Activated CD4-positive, alpha-beta T cell treated with anti-CD3 and anti-CD28 coated beads, Interleukin-2, amount 10 ng/mL, durations not matched to agents 7 days and 5 days (primary cell): Measurements from ENCODE around the gene NR3C2. TPM values are rescaled to one million over a fixed set of nuclear protein-coding genes. Genes with fewer than 3 reads are reported as not detected.
"Not testable (repeated sequence)": the region's sequence is repeated elsewhere in the genome, so short reads cannot be mapped to it uniquely, and the experiment has no call there.

Experiments used
- CTCF ChIA-PET: fragments of 350-600 bp; sonication (Branson Sonifier 250); formaldehyde crosslinking; loops from one replicate; lab custom pipeline; 2021; ENCODE audit warnings: antibody characterized with exemption; lab: Charles Lee
- POLR2A ChIA-PET: fragments of 350-600 bp; sonication (Branson Sonifier 250); formaldehyde crosslinking; loops from one replicate; lab custom pipeline; 2021; ENCODE audit warnings: antibody characterized with exemption; lab: Charles Lee
- DNase-seq: peaks from one replicate; pipeline ENCODE4 v3.0.0-alpha.2; 2020
- H3K27ac Mint-ChIP-seq: one replicate; pipeline ENCODE4 v1.8.0; 2021; ENCODE audit warnings: mild to moderate bottlenecking, moderate library complexity, mixed read lengths
- H3K27me3 Mint-ChIP-seq: one replicate; pipeline ENCODE4 v1.8.0; 2021; ENCODE audit warnings: mixed read lengths
- H3K36me3 Mint-ChIP-seq: one replicate; pipeline ENCODE4 v1.8.0; 2021; ENCODE audit warnings: low read depth, mixed read lengths
- H3K4me1 Mint-ChIP-seq: one replicate; pipeline ENCODE4 v1.8.0; 2021; ENCODE audit warnings: mixed read lengths
- H3K4me3 Mint-ChIP-seq: one replicate; pipeline ENCODE4 v1.8.0; 2021; ENCODE audit warnings: mild to moderate bottlenecking, moderate library complexity, mixed read lengths
- H3K9me3 Mint-ChIP-seq: one replicate; pipeline ENCODE4 v1.8.0; 2021; ENCODE audit warnings: mixed read lengths
- total RNA-seq, 2 experiments: library from RNA; stranded (reverse); gene quantifications; one replicate each; pipeline ENCODE4 v1.2.3, GENCODE V29; 2021

Gene NR3C2
- total RNA-seq, 2 experiments from 2014 or later, result 4.1 to 5.1 TPM

DNA sequence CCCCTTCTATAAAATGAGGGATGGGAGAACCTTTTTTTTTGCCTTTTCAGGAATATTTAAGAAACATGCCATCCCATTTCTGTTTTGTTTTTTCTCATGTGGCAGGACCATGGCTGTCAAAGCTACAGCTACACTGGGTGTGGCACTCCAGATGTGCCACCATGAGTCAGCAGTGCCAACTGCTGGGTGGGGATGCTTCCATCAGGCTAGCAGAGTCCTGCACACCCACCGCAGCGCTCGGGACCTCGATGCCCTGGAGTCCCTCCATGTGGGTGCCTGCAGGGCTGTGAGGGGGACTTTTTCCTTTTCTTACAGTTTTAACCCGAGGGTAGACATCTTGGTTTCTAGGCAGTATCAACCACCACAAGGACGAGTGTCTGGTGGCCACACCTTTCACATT lies 352.6 kb downstream of the NR3C2 start:
- H3K27ac Mint-ChIP-seq, result no peak overlapping the region

DNA sequence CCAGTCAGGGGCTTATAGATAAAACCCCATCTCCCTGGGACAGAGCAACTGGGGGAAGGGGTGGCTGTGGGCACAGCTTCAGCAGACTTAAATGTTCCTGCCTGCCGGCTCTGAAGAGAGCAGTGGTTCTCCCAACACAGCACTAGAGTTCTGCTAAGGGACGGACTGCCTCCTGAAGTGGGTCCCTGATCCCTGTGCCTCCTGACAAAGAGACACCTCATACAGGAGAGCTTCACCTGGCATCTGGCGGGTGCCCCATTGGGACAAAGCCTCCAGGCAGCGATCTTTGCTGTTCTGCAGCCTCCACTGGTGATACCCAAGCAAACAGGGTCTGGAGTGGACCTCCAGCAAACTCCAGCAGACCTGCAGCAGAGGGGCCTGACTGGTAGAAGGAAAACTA lies 359.1 kb downstream of the NR3C2 start:
- H3K27me3 Mint-ChIP-seq, POLR2A ChIA-PET, H3K27ac Mint-ChIP-seq, H3K36me3 Mint-ChIP-seq, H3K4me3 Mint-ChIP-seq, H3K4me1 Mint-ChIP-seq, DNase-seq: not testable (repeated sequence)
- CTCF ChIA-PET, result interaction anchor here (0.6 kb wide), 1 partner anchor 333 kb away, joined by 3 read pairs; no protein-coding TSS in a partner anchor
- H3K9me3 Mint-ChIP-seq, result peaks cover 15% of the 10 kb centered on the region

More for the DNA sequence above, 352.6 kb downstream of the NR3C2 start:
- H3K4me1 Mint-ChIP-seq, result no peaks in the 10 kb centered on the region
- POLR2A ChIA-PET, result no interaction called here
- peaks cover 7% of the 10 kb centered on the region for H3K9me3 Mint-ChIP-seq
- no peaks in the 10 kb centered on the region for H3K27me3 Mint-ChIP-seq
- CTCF ChIA-PET, result no interaction called here
- no peak overlapping the region for H3K4me3 Mint-ChIP-seq
- no peak for DNase-seq
- peaks cover 3% of the 10 kb centered on the region for H3K36me3 Mint-ChIP-seq

DNA sequence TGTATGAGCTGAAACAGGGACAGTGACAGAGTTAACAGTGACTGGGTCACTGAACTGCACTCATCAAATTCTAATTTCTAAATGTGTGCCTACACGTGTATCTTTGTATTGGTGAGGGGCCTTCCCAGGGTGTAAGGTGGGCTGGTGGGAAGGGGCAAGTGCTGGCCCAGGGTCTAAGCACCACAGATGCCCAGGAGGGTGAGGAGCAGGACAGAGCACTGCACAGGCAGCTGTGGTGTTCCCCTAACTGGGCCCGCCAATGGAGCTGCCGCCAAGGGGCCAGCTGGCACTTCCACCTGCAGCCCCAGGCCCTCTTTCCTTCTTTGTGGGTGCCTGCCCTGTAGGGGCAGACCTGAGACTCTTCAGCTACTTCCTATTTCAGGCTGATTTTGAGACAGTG lies 360.5 kb downstream of the NR3C2 start:
- POLR2A ChIA-PET, result no interaction called here
- H3K27me3 Mint-ChIP-seq, result no peaks in the 10 kb centered on the region
- H3K36me3 Mint-ChIP-seq, result peaks cover 10% of the 10 kb centered on the region
- H3K9me3 Mint-ChIP-seq, result peaks cover 15% of the 10 kb centered on the region
- no peak for DNase-seq
- no peak overlapping the region for H3K4me3 Mint-ChIP-seq
- H3K27ac Mint-ChIP-seq, result no peak overlapping the region
- no peaks in the 10 kb centered on the region for H3K4me1 Mint-ChIP-seq
- CTCF ChIA-PET, result no interaction called here

DNA sequence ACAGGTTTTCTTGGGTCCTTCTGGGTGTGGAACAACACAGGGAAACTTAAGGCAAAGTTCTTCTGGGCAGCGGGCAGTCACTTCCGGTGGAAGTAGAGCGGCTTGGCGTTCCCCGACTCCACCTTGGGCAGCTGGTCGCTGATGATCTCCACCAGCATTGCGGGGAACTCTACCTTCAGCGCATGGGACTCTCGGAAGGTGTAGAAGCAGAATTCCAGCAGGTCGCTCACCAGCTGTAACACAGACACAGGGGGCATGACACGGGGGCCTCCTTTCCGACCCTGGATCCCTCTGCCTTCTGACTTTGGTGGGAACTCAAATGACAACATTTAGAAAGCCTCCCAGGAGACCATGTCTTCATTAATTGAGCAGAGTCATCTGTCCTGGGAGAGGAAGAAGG lies 360.9 kb downstream of the NR3C2 start:
- H3K27ac Mint-ChIP-seq, result no peak overlapping the region

DNA sequence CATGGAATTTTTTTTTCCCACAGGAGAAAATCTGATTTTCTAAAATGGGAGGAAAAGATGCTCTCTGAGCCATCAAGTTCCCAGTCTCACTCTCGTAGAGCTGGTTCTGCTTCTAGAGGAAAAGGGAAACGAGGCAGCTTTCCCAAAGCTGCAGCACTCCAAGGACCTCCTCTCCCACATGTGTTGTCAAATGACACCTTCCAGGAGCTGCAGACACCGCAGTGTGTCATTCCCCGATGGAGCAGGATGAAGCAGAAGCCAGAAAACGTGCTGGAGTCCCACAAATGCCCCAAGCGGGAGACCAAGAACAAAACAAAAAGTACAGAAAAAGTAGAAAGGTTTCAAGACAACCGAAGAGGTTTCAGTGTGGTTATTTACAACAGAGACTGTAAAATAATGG lies 362.3 kb downstream of the NR3C2 start:
- H3K9me3 Mint-ChIP-seq, result peaks cover 19% of the 10 kb centered on the region
- CTCF ChIA-PET, result no interaction called here
- H3K4me3 Mint-ChIP-seq, result no peak overlapping the region
- no peaks in the 10 kb centered on the region for H3K27me3 Mint-ChIP-seq
- no peak overlapping the region for H3K27ac Mint-ChIP-seq
- no peak for DNase-seq
- POLR2A ChIA-PET, result no interaction called here
- peaks cover 21% of the 10 kb centered on the region for H3K36me3 Mint-ChIP-seq
- H3K4me1 Mint-ChIP-seq, result no peaks in the 10 kb centered on the region

More for the DNA sequence above, 360.9 kb downstream of the NR3C2 start:
- Mint-ChIP-seq H3K9me3 (peaks cover 15% of the 10 kb centered on the region), H3K4me3 (no peak overlapping the region), H3K4me1 (no peaks in the 10 kb centered on the region), H3K27me3 (no peaks in the 10 kb centered on the region), H3K36me3 (peaks cover 12% of the 10 kb centered on the region)
- ChIA-PET POLR2A (no interaction called here), CTCF (no interaction called here)
- no peak for DNase-seq

DNA sequence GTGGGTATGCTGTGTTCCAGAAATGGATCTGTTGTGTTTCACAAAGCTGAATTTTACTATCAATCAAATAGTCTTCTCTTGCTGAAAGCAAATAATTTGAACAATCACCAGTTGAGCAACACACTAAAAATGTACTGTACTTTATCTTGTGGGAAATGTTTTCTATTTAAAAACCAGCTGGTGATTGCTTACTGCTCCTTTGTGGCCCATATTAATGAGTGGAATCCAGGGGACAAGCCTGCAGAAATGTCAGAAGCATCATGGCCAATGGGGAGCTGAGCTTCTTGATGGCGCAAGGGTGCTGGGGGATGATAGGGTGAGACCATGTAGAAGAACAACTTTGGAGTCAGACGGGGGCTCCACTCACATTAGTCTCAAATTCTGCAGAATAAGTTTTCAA lies 364.2 kb downstream of the NR3C2 start:
- POLR2A ChIA-PET, result no interaction called here
- CTCF ChIA-PET, result no interaction called here
- no peaks in the 10 kb centered on the region for H3K27me3 Mint-ChIP-seq
- no peaks in the 10 kb centered on the region for H3K4me1 Mint-ChIP-seq
- no peak for DNase-seq
- H3K9me3 Mint-ChIP-seq, result peaks cover 27% of the 10 kb centered on the region
- no peak overlapping the region for H3K27ac Mint-ChIP-seq
- H3K4me3 Mint-ChIP-seq, result no peak overlapping the region
- peaks cover 37% of the 10 kb centered on the region for H3K36me3 Mint-ChIP-seq

DNA sequence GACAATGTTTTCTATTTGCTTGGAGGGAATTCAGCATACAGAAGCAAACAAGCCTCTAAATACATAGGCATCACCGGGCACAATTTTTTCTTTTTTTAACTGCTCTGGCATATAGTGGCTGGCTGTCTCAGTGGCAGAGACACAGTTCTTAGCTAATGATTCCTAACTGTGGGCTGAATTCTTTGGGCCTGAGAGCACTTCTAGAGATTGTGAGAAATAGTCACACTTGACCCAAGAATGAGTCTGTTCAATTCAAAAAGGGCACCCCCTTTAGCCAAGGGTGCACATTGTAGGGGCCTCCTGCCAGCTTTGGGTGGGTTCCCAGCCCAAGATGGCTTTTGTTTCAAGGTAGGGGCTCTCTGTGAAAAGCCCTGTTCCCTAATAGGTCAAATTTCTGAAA lies 364.6 kb downstream of the NR3C2 start:
- peaks cover 27% of the 10 kb centered on the region for H3K9me3 Mint-ChIP-seq
- CTCF ChIA-PET, result interaction anchor here (0.7 kb wide), 1 partner anchor 87 kb away, joined by 3 read pairs; no protein-coding TSS in a partner anchor
- POLR2A ChIA-PET, result no interaction called here
- no peaks in the 10 kb centered on the region for H3K4me1 Mint-ChIP-seq
- H3K27ac Mint-ChIP-seq, result no peak overlapping the region
- no peak for DNase-seq
- peaks cover 41% of the 10 kb centered on the region for H3K36me3 Mint-ChIP-seq
- H3K27me3 Mint-ChIP-seq, result no peaks in the 10 kb centered on the region
- no peak overlapping the region for H3K4me3 Mint-ChIP-seq

DNA sequence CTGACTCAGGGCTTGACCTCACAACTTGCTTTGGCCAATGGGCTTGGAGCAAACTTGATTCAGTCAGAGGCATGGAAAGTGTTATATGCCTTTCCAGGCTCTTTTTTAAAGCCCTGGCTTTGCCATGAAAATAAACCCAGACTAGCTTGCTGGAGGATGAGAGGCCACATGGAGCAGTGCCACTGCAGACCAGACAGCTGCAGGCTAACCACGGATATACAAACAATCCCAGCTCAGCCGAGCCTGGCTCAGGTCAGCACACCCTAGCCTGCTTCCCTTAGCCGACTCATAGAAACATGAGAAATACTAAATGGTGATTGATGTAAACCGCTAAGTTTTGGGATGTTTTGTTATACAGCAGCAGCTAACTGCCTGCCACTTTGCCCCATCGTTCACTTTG lies 365.2 kb downstream of the NR3C2 start:
- H3K9me3 Mint-ChIP-seq, result peaks cover 27% of the 10 kb centered on the region
- ChIA-PET CTCF (interaction anchor here (0.7 kb wide), 1 partner anchor 88 kb away, joined by 3 read pairs; no protein-coding TSS in a partner anchor), POLR2A (no interaction called here)
- no peak overlapping the region for H3K27ac Mint-ChIP-seq
- H3K36me3 Mint-ChIP-seq, result peaks cover 46% of the 10 kb centered on the region
- H3K27me3 Mint-ChIP-seq, result no peaks in the 10 kb centered on the region
- H3K4me3 Mint-ChIP-seq, result no peak overlapping the region
- no peaks in the 10 kb centered on the region for H3K4me1 Mint-ChIP-seq
- no peak for DNase-seq

DNA sequence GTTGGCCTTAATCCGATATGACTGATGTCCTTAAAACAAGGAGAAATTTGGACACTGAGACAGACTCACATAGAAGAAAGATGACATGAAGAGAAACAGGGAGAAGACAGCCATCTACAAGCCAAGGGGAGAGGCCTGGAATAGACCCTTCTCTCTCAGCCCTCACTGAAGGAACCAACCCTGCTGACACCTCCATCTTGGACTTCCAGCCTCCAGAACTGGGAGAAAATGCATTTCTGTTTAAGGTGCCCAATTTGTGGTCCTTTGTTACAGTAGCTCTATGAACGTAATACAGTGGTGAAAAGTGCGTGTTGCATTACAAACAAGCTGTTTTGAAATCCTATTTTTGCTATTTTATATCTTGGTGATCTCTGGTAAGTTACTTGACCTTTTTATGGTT lies 366.8 kb downstream of the NR3C2 start:
- ChIA-PET CTCF (no interaction called here), POLR2A (no interaction called here)
- H3K9me3 Mint-ChIP-seq, result peaks cover 24% of the 10 kb centered on the region
- no peaks in the 10 kb centered on the region for H3K27me3 Mint-ChIP-seq
- no peak overlapping the region for H3K27ac Mint-ChIP-seq
- peaks cover 40% of the 10 kb centered on the region for H3K36me3 Mint-ChIP-seq
- DNase-seq, result no peak
- no peak overlapping the region for H3K4me3 Mint-ChIP-seq
- H3K4me1 Mint-ChIP-seq, result no peaks in the 10 kb centered on the region

DNA sequence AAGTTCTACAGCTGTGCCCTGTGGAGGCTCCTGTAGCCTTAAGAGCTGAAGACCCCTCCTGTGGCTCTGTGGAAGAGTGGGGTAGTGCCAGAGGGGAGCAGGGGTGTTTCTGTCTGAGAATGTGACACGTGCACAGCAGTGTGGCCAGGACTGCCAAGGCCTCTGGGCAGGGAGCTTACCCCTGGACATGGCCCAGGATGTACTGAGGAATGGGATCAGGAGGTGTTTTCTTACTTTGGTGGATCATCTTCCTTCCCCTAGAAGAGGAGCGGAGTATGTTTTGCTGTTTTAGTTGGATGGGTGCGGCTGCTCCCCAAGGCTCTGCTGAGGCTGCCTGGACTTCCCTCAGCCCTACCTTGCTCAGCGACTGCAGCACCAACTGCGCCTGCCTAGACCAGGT lies 367.8 kb downstream of the NR3C2 start:
- ChIA-PET POLR2A (no interaction called here), CTCF (interaction anchor here (1.3 kb wide), 1 partner anchor 18 kb away, joined by 3 read pairs; no protein-coding TSS in a partner anchor)
- H3K27ac Mint-ChIP-seq, result no peak overlapping the region
- DNase-seq, result no peak
- H3K36me3 Mint-ChIP-seq, result peaks cover 39% of the 10 kb centered on the region
- no peaks in the 10 kb centered on the region for H3K27me3 Mint-ChIP-seq
- H3K9me3 Mint-ChIP-seq, result peaks cover 24% of the 10 kb centered on the region
- H3K4me3 Mint-ChIP-seq, result no peak overlapping the region
- no peaks in the 10 kb centered on the region for H3K4me1 Mint-ChIP-seq

DNA sequence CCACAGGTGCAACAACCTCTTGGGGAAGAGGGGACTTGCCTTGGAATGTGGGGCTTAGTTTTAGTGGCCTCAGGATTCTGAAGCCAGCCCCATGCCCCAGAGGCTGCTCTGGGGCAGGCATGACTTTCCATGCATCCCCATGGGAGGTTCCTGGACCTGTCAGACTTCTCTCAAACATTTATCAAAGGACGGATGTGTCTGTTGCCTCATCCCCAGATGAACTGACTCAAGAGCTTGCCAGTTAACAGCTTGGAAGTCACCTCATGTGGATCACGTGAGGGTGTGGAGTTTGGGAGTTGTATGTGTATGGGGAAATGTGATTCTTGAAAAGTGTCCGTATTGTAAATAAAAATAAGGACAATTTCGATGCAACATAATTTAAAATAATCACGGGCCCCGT lies 368.9 kb downstream of the NR3C2 start:
- Mint-ChIP-seq H3K4me3 (no peak overlapping the region), H3K27ac (no peak overlapping the region), H3K4me1 (no peaks in the 10 kb centered on the region), H3K9me3 (peaks cover 24% of the 10 kb centered on the region), H3K36me3 (peaks cover 39% of the 10 kb centered on the region), H3K27me3 (no peaks in the 10 kb centered on the region)
- POLR2A ChIA-PET, result no interaction called here
- DNase-seq, result no peak
- CTCF ChIA-PET, result interaction anchor here (1.3 kb wide), 1 partner anchor 17 kb away, joined by 3 read pairs; no protein-coding TSS in a partner anchor

DNA sequence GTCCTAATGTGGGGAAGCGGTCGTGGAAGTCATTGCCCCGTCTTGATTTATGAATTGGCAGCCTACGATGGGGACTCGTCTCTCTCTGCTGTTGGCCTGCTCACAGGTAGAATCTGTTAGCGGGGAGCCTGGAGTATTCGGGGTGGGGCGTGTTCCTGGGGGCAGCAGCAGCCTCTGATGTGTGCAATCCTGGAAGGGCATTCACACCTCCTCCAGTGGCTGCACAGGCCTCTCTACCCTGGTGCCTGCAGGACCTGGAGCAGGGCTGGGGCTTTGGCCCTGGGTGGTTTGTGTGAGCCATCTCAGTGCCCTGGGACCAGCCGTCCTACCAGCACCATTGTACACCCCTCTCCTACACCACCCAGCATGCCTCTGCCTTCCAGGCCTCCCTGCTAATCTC lies 369.4 kb downstream of the NR3C2 start:
- peaks cover 39% of the 10 kb centered on the region for H3K36me3 Mint-ChIP-seq
- H3K27ac Mint-ChIP-seq, result no peak overlapping the region
- no peak for DNase-seq
- CTCF ChIA-PET, result no interaction called here
- H3K4me1 Mint-ChIP-seq, result no peaks in the 10 kb centered on the region
- POLR2A ChIA-PET, result no interaction called here
- peaks cover 24% of the 10 kb centered on the region for H3K9me3 Mint-ChIP-seq
- no peaks in the 10 kb centered on the region for H3K27me3 Mint-ChIP-seq
- no peak overlapping the region for H3K4me3 Mint-ChIP-seq

DNA sequence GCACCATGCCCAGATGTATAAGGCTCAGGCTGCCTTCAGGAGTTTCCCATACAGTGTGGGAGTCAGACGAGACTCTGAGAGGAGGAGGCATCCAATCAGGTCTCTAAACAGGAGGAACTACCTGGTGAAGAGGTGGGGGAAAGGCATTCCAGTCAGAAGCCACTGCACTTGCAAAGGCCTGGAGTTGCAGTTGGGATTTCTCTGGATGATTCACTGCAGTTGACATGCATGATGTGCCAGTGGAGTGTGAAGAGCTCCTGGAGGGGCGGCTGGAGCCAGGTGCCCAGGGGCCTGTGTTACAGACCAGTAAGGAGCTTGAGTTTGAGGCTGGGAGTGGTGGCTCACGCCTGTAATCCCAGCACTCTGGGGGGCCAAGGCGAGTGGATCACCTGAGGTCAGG lies 371.2 kb downstream of the NR3C2 start:
- Mint-ChIP-seq H3K4me1 (no peaks in the 10 kb centered on the region), H3K36me3 (peaks cover 34% of the 10 kb centered on the region), H3K27ac (no peak overlapping the region), H3K27me3 (no peaks in the 10 kb centered on the region), H3K4me3 (no peak overlapping the region), H3K9me3 (peaks cover 21% of the 10 kb centered on the region)
- CTCF ChIA-PET, result no interaction called here
- POLR2A ChIA-PET, result no interaction called here
- DNase-seq, result no peak

DNA sequence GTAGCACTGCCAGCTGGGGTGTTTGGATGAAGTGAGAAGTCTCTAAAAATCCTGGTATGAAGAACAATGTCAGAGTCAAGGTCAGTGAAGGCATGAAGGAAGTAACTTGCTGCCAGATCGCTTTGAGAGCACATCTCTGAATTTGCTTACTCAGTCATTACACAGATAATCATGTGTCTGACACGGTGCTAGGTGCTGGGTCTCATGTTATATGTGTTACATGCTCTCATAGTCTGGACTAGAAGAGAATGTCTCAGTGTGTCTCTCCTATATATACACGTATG lies 372.4 kb downstream of the NR3C2 start:
- peaks cover 28% of the 10 kb centered on the region for H3K36me3 Mint-ChIP-seq
- no peaks in the 10 kb centered on the region for H3K27me3 Mint-ChIP-seq
- ChIA-PET CTCF (no interaction called here), POLR2A (no interaction called here)
- H3K4me3 Mint-ChIP-seq, result no peak overlapping the region
- no peaks in the 10 kb centered on the region for H3K4me1 Mint-ChIP-seq
- H3K9me3 Mint-ChIP-seq, result peaks cover 11% of the 10 kb centered on the region
- DNase-seq, result no peak
- H3K27ac Mint-ChIP-seq, result peak overlapping the region; percentile 33
